K562 (cell line): ENCODE measurements around the gene NFILZ. TPM values are rescaled to one million over a fixed set of nuclear protein-coding genes. Genes with fewer than 3 reads are reported as not detected.
A peak's percentile ranks its signal among the peaks of the same experiment; 100 is the strongest.

ENCODE experiments used
- BCL6 ChIP-seq: fragments of 250-450 bp; sonication (Bioruptor Pico); IDR thresholded peaks from 2 replicates; pipeline ENCODE4 v1.4.0; 2020
- CBX5 ChIP-seq: IDR thresholded peaks from 2 replicates; pipeline ENCODE4 v1.6.1; 2014; ENCODE audit warnings: low read depth, borderline replicate concordance
- FOXA3 ChIP-seq, 2 experiments: fragments of 450-650 bp in 1 of 2; sonication (generic) in 1 of 2; formaldehyde crosslinking; IDR thresholded peaks in 1 of 2; conservative IDR thresholded peaks in 1 of 2; 2 replicates each; pipeline versions ENCODE4 v1.4.0 to v1.8.0; 2020 to 2022; ENCODE audit warnings: mild to moderate bottlenecking in 2 of 2, missing genetic modification reagents in 1 of 2
- HDAC2 ChIP-seq: fragments of 450-650 bp; IDR thresholded peaks from 2 replicates; pipeline ENCODE4 v1.6.1; 2016; ENCODE audit warnings: mild to moderate bottlenecking
- POLR2AphosphoS2 ChIP-seq: IDR thresholded peaks from 2 replicates; pipeline ENCODE4 v1.6.1; 2012; ENCODE audit warnings: low read length, improper control_type of control experiment
- POLR2G ChIP-seq: fragments of 200-400 bp; formaldehyde crosslinking; IDR thresholded peaks from 2 replicates; pipeline ENCODE4 v1.6.1; 2017; ENCODE audit warnings: low read depth, mild to moderate bottlenecking, antibody characterized with exemption, low read length, moderate library complexity
- RBM14 ChIP-seq: fragments of 200-400 bp; formaldehyde crosslinking; IDR thresholded peaks from 2 replicates; pipeline ENCODE4 v1.6.1; 2018; ENCODE audit warnings: low read depth, mild to moderate bottlenecking, low read length, moderate library complexity, borderline replicate concordance; ENCODE audit not compliant: insufficient read depth
- RNF2 ChIP-seq: sonication (generic); IDR thresholded peaks from 2 replicates; pipeline ENCODE4 v1.6.1; 2016
- SNRNP70 ChIP-seq: fragments of 200-400 bp; formaldehyde crosslinking; optimal IDR thresholded peaks from 2 replicates; pipeline ENCODE3; 2017; ENCODE audit warnings: low read depth, low read length
- TCF7L2 ChIP-seq: fragments of 150-350 bp; IDR thresholded peaks from 2 replicates; pipeline ENCODE4 v1.6.1; 2016; ENCODE audit warnings: low read depth, mild to moderate bottlenecking, low read length, moderate library complexity
- TFE3 ChIP-seq: fragments of 450-650 bp; formaldehyde crosslinking; IDR thresholded peaks from 2 replicates; pipeline ENCODE4 v1.4.0; 2020; ENCODE audit warnings: mild to moderate bottlenecking, mixed read lengths
- ZBED1 ChIP-seq: IDR thresholded peaks from 2 replicates; pipeline ENCODE4 v1.6.1; 2014
- ZNF146 ChIP-seq: IDR thresholded peaks from one replicate; pipeline ENCODE4 v1.6.1; 2018; ENCODE audit warnings: missing compliant biosample characterization; ENCODE audit not compliant: unreplicated experiment
- ZNF24 ChIP-seq: fragments of 450-650 bp; IDR thresholded peaks from 2 replicates; pipeline ENCODE4 v1.6.1; 2016
- ZNF274 ChIP-seq: IDR thresholded peaks from 2 replicates; pipeline ENCODE4 v1.6.1; 2011; ENCODE audit warnings: low read depth, mild to moderate bottlenecking, low read length, moderate library complexity, borderline replicate concordance
- ZNF561 ChIP-seq: fragments of 450-650 bp; formaldehyde crosslinking; conservative IDR thresholded peaks from 2 replicates; pipeline ENCODE4 v1.4.0; 2020; ENCODE audit warnings: mild to moderate bottlenecking, moderate library complexity
- ZNF583 ChIP-seq: fragments of 250-450 bp; sonication (Bioruptor Pico); IDR thresholded peaks from 2 replicates; pipeline ENCODE4 v1.4.0; 2020
- ZNF707 ChIP-seq: fragments of 250-450 bp; sonication (Bioruptor Pico); conservative IDR thresholded peaks from 2 replicates; pipeline ENCODE4 v1.8.0; 2022; ENCODE audit warnings: inconsistent platforms, mild to moderate bottlenecking, moderate library complexity
- ZNF830 ChIP-seq: fragments of 250-450 bp; sonication (Bioruptor Pico); IDR thresholded peaks from 2 replicates; pipeline ENCODE4 v1.5.0; 2021; ENCODE audit warnings: mild to moderate bottlenecking
- polyA plus RNA-seq, 8 experiments: library from polyadenylated mRNA; depleted of rRNA in 4 of 8; stranded (reverse) in 5 of 8; unstranded in 3 of 8; fragments of >200 nt; fragmentation: Nextera tagmentation in 2 of 8; fragmentation: Illumina TruSeq in 1 of 8; extraction: Ambion mirVana in 2 of 8; extraction: Trizol in 1 of 8; gene quantifications; 2 replicates each; pipeline versions ENCODE4 v1.2.1 to v1.2.3, GENCODE V29; 2011 to 2014; ENCODE audit warnings: inconsistent platforms in 1 of 8, missing spikeins in 1 of 8
- total RNA-seq, 7 experiments: library from RNA; depleted of rRNA in 6 of 7; stranded (reverse); fragments of >200 nt in 6 of 7; fragmentation: Illumina TruSeq in 2 of 7; extraction: Trizol in 2 of 7; gene quantifications; 2 replicates each; pipeline versions ENCODE4 v1.2.1 to v1.2.3, GENCODE V29; 2011 to 2021; ENCODE audit warnings: low replicate concordance in 1 of 7
- TF ChIP-seq, protein P1 (sequence below): fragments of 200-600 bp; sonication (generic); IDR thresholded peaks from one replicate; pipeline ENCODE4 v1.6.1; 2012; ENCODE audit warnings: mild to moderate bottlenecking, low read depth, low read length, inconsistent platforms

NFILZ gene
- total and polyA plus RNA-seq, 9 of the 15 experiments (the other 6 are each of a cell fraction or from before 2014, with no cell fraction given): not detected

- TF ChIP-seq, protein P1, sequence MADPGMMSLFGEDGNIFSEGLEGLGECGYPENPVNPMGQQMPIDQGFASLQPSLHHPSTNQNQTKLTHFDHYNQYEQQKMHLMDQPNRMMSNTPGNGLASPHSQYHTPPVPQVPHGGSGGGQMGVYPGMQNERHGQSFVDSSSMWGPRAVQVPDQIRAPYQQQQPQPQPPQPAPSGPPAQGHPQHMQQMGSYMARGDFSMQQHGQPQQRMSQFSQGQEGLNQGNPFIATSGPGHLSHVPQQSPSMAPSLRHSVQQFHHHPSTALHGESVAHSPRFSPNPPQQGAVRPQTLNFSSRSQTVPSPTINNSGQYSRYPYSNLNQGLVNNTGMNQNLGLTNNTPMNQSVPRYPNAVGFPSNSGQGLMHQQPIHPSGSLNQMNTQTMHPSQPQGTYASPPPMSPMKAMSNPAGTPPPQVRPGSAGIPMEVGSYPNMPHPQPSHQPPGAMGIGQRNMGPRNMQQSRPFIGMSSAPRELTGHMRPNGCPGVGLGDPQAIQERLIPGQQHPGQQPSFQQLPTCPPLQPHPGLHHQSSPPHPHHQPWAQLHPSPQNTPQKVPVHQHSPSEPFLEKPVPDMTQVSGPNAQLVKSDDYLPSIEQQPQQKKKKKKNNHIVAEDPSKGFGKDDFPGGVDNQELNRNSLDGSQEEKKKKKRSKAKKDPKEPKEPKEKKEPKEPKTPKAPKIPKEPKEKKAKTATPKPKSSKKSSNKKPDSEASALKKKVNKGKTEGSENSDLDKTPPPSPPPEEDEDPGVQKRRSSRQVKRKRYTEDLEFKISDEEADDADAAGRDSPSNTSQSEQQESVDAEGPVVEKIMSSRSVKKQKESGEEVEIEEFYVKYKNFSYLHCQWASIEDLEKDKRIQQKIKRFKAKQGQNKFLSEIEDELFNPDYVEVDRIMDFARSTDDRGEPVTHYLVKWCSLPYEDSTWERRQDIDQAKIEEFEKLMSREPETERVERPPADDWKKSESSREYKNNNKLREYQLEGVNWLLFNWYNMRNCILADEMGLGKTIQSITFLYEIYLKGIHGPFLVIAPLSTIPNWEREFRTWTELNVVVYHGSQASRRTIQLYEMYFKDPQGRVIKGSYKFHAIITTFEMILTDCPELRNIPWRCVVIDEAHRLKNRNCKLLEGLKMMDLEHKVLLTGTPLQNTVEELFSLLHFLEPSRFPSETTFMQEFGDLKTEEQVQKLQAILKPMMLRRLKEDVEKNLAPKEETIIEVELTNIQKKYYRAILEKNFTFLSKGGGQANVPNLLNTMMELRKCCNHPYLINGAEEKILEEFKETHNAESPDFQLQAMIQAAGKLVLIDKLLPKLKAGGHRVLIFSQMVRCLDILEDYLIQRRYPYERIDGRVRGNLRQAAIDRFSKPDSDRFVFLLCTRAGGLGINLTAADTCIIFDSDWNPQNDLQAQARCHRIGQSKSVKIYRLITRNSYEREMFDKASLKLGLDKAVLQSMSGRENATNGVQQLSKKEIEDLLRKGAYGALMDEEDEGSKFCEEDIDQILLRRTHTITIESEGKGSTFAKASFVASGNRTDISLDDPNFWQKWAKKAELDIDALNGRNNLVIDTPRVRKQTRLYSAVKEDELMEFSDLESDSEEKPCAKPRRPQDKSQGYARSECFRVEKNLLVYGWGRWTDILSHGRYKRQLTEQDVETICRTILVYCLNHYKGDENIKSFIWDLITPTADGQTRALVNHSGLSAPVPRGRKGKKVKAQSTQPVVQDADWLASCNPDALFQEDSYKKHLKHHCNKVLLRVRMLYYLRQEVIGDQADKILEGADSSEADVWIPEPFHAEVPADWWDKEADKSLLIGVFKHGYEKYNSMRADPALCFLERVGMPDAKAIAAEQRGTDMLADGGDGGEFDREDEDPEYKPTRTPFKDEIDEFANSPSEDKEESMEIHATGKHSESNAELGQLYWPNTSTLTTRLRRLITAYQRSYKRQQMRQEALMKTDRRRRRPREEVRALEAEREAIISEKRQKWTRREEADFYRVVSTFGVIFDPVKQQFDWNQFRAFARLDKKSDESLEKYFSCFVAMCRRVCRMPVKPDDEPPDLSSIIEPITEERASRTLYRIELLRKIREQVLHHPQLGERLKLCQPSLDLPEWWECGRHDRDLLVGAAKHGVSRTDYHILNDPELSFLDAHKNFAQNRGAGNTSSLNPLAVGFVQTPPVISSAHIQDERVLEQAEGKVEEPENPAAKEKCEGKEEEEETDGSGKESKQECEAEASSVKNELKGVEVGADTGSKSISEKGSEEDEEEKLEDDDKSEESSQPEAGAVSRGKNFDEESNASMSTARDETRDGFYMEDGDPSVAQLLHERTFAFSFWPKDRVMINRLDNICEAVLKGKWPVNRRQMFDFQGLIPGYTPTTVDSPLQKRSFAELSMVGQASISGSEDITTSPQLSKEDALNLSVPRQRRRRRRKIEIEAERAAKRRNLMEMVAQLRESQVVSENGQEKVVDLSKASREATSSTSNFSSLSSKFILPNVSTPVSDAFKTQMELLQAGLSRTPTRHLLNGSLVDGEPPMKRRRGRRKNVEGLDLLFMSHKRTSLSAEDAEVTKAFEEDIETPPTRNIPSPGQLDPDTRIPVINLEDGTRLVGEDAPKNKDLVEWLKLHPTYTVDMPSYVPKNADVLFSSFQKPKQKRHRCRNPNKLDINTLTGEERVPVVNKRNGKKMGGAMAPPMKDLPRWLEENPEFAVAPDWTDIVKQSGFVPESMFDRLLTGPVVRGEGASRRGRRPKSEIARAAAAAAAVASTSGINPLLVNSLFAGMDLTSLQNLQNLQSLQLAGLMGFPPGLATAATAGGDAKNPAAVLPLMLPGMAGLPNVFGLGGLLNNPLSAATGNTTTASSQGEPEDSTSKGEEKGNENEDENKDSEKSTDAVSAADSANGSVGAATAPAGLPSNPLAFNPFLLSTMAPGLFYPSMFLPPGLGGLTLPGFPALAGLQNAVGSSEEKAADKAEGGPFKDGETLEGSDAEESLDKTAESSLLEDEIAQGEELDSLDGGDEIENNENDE: no peak
- TF ChIP-seq RBM14 (no peak), ZBED1 (no peak), ZNF830 (CRISPR knock-in tag) (no peak), FOXA3 (CRISPR knock-in tag; conservative IDR thresholded peaks at IDR 0.05 in 1 of 2, IDR thresholded peaks at IDR 0.05 in 1 of 2) (no peak), SNRNP70 (no peak), POLR2G (no peak), ZNF583 (CRISPR knock-in tag) (no peak), ZNF707 (no peak), TCF7L2 (no peak), HDAC2 (0 out of 2 replicates have a peak, but pooled peaks have one; percentile 19), TFE3 (no peak), RNF2 (no peak), CBX5 (no peak), ZNF24 (no peak), ZNF561 (CRISPR knock-in tag) (no peak), ZNF146 (CRISPR knock-in tag) (no peak), ZNF274 (no peak), POLR2AphosphoS2 (no peak), BCL6 (CRISPR knock-in tag) (no peak)
Measured at GRCh38 chr19:8600064-8600463, 30.4 kb upstream of the NFILZ start (continued).
